DOHH2 (cell line): ENCODE results near the gene CDC5L.

Experiments
- H3F3A ChIP-seq: fragments of 200-600 bp; sonication (generic), shearing (Covaris generic); 2 replicates; pipeline ENCODE4 v1.6.0; 2016; ENCODE audit warnings: antibody characterized with exemption, mild to moderate bottlenecking; ENCODE audit not compliant: control insufficient read depth, insufficient read depth
- H3K27ac ChIP-seq: fragments of 200-600 bp; sonication (generic); 2 replicates; pipeline ENCODE4 v1.5.1; 2014; ENCODE audit warnings: low read depth, mild to moderate bottlenecking, low read length, moderate library complexity
- H3K27me3 ChIP-seq: fragments of 200-600 bp; sonication (generic); 2 replicates; pipeline ENCODE4 v1.6.1; 2014; ENCODE audit warnings: mild to moderate bottlenecking, low read length, mixed read lengths; ENCODE audit not compliant: control insufficient read depth
- H3K36me3 ChIP-seq: fragments of 200-600 bp; sonication (generic); 2 replicates; pipeline ENCODE4 v1.6.1; 2014; ENCODE audit warnings: mild to moderate bottlenecking, low read length, moderate library complexity, mixed read lengths; ENCODE audit not compliant: control insufficient read depth
- H3K4me1 ChIP-seq: fragments of 200-600 bp; sonication (generic); 2 replicates; pipeline ENCODE4 v1.6.1; 2014; ENCODE audit warnings: mild to moderate bottlenecking, low read length, mixed read lengths; ENCODE audit not compliant: control insufficient read depth
- H3K4me2 ChIP-seq: fragments of 200-600 bp; sonication (generic); 2 replicates; pipeline ENCODE4 v1.6.0; 2014; ENCODE audit warnings: mild to moderate bottlenecking, low read length, moderate library complexity
- H3K4me3 ChIP-seq: fragments of 200-600 bp; sonication (generic); 2 replicates; pipeline ENCODE4 v1.5.1; 2014; ENCODE audit warnings: mild to moderate bottlenecking, low read length, mixed read lengths
- H3K79me2 ChIP-seq: fragments of 200-600 bp; sonication (generic); 2 replicates; pipeline ENCODE4 v1.6.1; 2014; ENCODE audit warnings: mild to moderate bottlenecking, low read length, mixed read lengths; ENCODE audit not compliant: control insufficient read depth
- H3K9me2 ChIP-seq: fragments of 200-600 bp; sonication (generic); replicated peaks from 2 replicates; pipeline ENCODE4 v1.6.1; 2014; ENCODE audit warnings: mild to moderate bottlenecking, low read length, mixed read lengths; ENCODE audit not compliant: control insufficient read depth
- H3K9me3 ChIP-seq: fragments of 200-600 bp; sonication (generic); 2 replicates; pipeline ENCODE4 v1.6.1; 2014; ENCODE audit warnings: antibody characterized with exemption, low read length, mixed read lengths; ENCODE audit not compliant: control insufficient read depth, insufficient read depth
- H4K20me1 ChIP-seq: fragments of 200-600 bp; sonication (generic); 2 replicates; pipeline ENCODE4 v1.6.0; 2014; ENCODE audit warnings: low read depth, mild to moderate bottlenecking, antibody characterized with exemption, low read length, moderate library complexity; ENCODE audit not compliant: control insufficient read depth, insufficient read depth
- CTCF ChIP-seq: fragments of 200-600 bp; sonication (generic); IDR thresholded peaks from one replicate; pipeline ENCODE4 v1.5.1; 2014; ENCODE audit warnings: antibody characterized with exemption, mild to moderate bottlenecking, low read depth, low read length; ENCODE audit not compliant: poor library complexity, severe bottlenecking
- EZH2phosphoT487 ChIP-seq: fragments of 200-600 bp; sonication (generic); IDR thresholded peaks from 2 replicates; pipeline ENCODE4 v1.6.1; 2017; ENCODE audit warnings: borderline replicate concordance, mild to moderate bottlenecking, antibody characterized with exemption, low read length, moderate library complexity, mixed read lengths

Gene CDC5L

GRCh38 chr6:44356487-44356886 lies 31.0 kb upstream of the CDC5L start:
- no peaks in the 10 kb centered on the region for H3K4me1 ChIP-seq
- no peaks in the 10 kb centered on the region for H3K79me2 ChIP-seq
- H3K27me3 ChIP-seq, result peaks cover 11% of the 10 kb centered on the region; the same call in 1 of the 2 replicates
- H4K20me1 ChIP-seq, result no peaks in the 10 kb centered on the region
- no peaks in the 10 kb centered on the region for H3K36me3 ChIP-seq
- H3K9me3 ChIP-seq, result no peaks in the 10 kb centered on the region
- H3K4me2 ChIP-seq, result no peak overlapping the region
- no peak overlapping the region for H3K27ac ChIP-seq
- H3K9me2 ChIP-seq, result no peaks in the 10 kb centered on the region
- no peak for TF ChIP-seq CTCF
- no peak for TF ChIP-seq EZH2phosphoT487
- no peak overlapping the region for H3K4me3 ChIP-seq
- H3F3A ChIP-seq, result no peaks in the 10 kb centered on the region

GRCh38 chr6:44359973-44360372 lies 27.5 kb upstream of the CDC5L start:
- no peaks in the 10 kb centered on the region for H3K4me1 ChIP-seq
- H3F3A ChIP-seq, result no peaks in the 10 kb centered on the region
- no peak overlapping the region for H3K27ac ChIP-seq
- no peak overlapping the region for H3K4me3 ChIP-seq
- H3K9me2 ChIP-seq, result no peaks in the 10 kb centered on the region
- no peaks in the 10 kb centered on the region for H3K9me3 ChIP-seq
- no peak for TF ChIP-seq CTCF
- TF ChIP-seq EZH2phosphoT487, result no peak
- no peaks in the 10 kb centered on the region; the same call in 1 of the 2 replicates for H4K20me1 ChIP-seq
- H3K36me3 ChIP-seq, result no peaks in the 10 kb centered on the region
- no peaks in the 10 kb centered on the region for H3K79me2 ChIP-seq
- peaks cover 11% of the 10 kb centered on the region; the same call in 1 of the 2 replicates for H3K27me3 ChIP-seq
- no peak overlapping the region for H3K4me2 ChIP-seq

- no peaks in the 10 kb centered on the region for H3K9me2 ChIP-seq
- no peaks in the 10 kb centered on the region for H3K79me2 ChIP-seq
- no peak overlapping the region for H3K4me3 ChIP-seq
- H3K27ac ChIP-seq, result no peak overlapping the region
- H4K20me1 ChIP-seq, result no peaks in the 10 kb centered on the region; the same call in 1 of the 2 replicates
- H3K4me1 ChIP-seq, result no peaks in the 10 kb centered on the region
- H3K36me3 ChIP-seq, result no peaks in the 10 kb centered on the region
- TF ChIP-seq EZH2phosphoT487 (no peak), CTCF (no peak)
- no peaks in the 10 kb centered on the region for H3F3A ChIP-seq
- peaks cover 7% of the 10 kb centered on the region for H3K27me3 ChIP-seq
- no peaks in the 10 kb centered on the region for H3K9me3 ChIP-seq
- no peak overlapping the region for H3K4me2 ChIP-seq
Observed at GRCh38 chr6:44361947-44362346, 25.6 kb upstream of the CDC5L start.
